EL (cell line): Measurements from ENCODE around the gene RYR1.
"Not testable (repeated sequence)": the region's sequence is repeated elsewhere in the genome, so short reads cannot be mapped to it uniquely, and the experiment has no call there.

Experiments
- DNase-seq: peaks from one replicate; pipeline ENCODE4 v3.0.0-alpha.2; 2016

RYR1 gene

DNA sequence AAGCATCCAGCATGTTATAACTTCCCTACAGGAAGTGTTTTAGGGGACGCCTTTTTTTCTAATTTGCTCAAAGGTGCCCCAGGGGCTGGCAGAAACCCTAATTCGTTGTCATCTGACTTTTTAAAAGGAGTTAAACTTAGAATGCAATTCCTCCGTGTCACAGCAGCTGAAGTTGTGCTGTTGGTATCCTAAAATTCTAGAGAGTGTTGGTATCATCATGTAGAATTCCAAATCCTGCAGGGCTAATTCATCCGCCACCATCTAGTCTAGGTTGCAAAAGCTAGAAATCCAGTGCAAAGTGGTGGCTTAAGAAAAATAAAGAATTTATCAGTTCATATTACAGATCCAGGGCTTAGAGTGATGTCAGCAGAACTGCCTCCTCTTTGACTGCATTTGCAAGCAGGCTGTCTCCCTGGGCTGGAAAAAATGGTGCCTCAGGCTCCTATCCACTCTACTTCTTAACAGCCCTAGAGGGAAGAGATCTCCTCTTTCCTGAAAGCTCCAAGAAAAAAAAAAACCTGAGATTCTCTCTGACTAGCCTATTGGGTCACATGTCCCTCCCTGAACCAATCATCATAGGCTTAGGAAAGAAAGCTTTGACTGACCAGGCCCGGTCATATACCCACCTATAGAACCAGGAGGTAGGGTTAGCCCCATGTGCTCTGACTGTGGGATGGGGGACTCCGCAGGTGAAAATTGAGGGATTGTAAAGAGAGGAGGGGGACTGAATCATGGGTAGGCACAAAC lies 111.3 kb downstream of the RYR1 start:
- DNase-seq = peak; percentile 28

DNA sequence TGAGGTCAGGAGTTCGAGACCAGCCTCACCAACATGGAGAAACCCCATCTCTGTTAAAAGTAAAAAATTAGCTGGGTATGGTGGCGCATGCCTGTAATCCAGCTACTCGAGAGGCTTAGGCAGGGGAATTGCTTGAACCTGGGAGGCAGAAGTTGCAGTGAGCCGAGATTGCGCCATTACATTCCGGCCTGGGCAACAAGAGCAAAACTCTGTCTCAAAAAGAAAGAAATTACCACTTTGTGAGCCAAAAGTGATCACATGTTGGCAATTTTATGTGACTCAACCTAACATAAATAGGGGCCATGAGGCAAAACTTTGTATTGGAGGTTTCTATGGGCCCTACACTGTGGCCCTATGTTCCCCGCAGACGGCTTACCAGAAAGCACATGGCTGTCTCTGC lies 112.1 kb downstream of the RYR1 start:
- DNase-seq = no peak

DNA sequence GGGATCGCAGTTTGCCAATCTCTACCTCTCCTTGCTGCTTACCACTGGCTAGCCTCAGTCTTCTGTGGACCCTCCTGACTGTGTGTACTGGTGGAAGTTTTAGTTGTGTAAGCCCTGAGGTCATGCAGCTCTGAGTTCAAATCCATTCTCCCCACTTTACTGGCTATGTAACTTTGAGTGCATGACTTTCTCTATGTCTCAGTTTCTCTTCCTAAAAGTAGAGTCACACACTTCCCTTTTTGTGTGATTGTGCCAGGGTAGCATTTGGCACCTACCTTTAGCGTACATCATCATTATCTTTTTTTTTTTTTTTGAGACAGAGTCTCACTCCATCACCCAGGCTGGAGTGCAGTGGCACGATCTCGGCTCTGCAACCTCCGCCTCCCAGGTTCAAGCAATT lies 113.9 kb downstream of the RYR1 start:
- no peak for DNase-seq

DNA sequence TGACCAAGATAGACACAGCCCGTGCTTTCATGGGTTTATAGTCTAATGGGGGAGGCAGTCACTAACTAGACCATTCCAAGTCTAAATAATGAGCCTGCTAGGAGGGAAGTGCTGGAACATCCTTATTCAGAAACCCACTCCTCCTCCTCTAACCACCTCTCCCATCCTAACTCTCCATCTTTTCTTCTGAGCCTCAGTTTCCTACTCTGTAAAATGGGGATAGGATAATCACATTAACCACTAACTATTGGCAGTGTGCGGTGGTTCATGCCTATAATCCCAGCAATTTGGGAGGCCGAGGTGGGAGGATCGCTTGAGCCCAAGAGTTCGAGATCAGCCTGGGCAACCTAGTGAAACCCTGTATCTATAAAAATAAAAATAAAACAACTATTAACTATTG lies 115.6 kb downstream of the RYR1 start:
- no peak for DNase-seq

DNA sequence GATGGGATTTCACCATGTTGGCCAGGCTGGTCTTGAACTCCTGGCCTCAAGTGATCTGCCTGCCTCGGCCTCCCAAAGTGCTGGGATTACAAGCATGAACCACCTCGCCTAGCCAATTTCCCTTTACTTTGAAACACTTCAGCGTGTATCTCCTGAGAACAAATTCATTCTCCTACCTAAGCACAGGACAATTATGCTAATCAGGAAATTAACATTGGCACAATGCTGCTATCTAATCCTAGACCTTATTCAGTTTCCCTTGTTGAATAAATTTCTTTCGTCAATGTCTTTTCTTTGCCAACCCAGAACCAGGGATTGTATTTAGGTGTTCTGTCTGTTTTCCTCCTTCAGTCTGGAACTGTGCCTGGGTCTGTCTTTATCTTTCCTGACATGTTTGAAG lies 116.5 kb downstream of the RYR1 start:
- DNase-seq = no peak

DNA sequence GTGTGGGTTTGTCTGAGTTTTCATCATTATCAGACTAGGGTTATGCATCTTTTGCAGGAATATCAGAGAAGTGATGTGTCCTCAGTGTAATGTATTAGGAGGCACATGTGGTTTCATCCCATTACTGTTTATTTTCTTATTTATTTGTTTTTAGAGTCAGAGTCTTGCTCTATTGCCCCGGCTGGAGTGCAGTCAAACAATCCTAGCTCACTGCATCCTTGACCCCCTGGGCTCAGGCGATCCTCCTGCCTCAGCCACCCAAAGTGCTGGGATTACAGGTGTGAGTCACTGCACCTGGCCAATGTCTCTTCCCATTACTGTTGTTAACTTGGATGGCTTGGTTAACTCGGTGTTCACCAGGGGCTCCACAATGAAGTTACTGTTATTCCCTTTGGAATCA lies 116.9 kb downstream of the RYR1 start:
- DNase-seq = no peak

DNA sequence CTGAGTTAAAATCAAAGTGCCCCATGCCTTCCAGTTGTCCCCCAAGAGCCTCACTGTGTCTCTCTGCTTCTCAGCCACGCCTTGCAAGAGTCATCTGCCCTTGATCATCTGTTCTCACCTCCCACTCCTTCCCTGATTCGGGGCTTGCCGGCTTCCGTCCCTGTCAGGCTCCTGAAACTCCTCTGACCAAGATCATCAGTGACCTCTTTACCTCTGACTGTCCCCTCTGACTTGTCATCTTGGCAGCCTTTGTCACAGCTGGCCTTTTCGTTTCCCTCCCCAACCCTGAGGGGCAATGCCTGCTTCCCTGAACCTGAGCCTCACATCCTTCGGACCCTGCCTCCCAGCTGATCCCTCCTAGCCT lies 117.9 kb downstream of the RYR1 start:
- no peak for DNase-seq

DNA sequence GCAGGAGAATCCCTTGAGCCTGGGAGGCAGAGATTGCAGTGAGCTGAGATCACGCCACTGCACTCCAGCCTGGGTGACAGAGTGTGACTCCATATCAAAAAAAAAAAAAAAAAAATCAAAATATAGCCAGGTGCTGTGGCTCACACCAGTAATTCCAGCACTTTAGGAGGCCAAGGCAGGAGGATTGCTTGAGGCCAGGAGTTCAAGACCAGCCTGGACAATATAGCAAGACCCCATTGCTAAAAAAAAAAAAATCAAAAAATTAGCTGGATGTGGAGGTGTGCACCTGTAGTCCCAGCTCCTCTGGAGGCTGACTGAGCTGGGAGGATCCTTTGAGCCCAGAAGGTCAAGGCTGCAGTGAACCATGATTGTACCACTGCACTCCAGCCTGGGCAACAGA lies 119.7 kb downstream of the RYR1 start:
- not testable (repeated sequence) for DNase-seq

DNA sequence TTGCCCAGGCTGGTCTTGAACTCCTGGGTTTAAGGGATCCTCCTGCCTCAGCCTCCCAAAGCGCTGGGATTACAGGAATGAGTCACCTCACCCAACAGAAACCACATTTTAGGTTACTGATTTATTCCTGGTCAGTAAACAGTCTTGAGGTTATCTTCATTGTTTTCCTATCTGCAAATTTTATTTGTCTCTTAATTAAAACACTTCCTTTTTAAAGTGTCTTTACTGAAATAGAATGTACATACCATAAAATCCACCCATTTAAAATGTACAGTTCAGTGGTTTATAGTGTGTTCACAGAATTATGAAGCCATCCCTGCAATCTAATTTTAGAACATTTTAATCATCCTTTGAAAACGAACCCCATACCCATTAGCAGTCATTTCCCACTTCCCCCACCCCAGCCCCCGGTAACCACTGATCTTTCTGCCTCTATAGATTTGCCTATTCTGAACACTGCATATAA lies 121.2 kb downstream of the RYR1 start:
- no peak for DNase-seq

DNA sequence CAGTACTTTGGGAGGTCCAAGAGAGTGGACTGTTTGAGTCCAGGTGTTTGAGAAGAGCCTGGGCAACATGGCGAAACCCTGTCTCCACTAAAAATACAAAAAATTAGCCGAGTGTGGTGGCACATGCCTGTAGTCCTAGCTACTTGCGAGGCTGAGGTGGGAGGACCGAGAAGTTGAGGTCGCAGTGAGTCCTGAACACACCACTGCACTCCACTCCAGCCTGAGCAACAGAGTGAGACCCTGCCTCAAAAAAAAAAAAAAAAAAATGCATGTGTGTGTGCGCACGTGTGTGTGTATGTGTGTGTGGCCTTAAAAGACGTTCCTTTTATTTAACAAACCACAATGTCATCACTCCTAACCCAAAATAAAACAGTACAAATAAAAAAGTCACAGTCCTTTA lies 121.7 kb downstream of the RYR1 start:
- DNase-seq = no peak

DNA sequence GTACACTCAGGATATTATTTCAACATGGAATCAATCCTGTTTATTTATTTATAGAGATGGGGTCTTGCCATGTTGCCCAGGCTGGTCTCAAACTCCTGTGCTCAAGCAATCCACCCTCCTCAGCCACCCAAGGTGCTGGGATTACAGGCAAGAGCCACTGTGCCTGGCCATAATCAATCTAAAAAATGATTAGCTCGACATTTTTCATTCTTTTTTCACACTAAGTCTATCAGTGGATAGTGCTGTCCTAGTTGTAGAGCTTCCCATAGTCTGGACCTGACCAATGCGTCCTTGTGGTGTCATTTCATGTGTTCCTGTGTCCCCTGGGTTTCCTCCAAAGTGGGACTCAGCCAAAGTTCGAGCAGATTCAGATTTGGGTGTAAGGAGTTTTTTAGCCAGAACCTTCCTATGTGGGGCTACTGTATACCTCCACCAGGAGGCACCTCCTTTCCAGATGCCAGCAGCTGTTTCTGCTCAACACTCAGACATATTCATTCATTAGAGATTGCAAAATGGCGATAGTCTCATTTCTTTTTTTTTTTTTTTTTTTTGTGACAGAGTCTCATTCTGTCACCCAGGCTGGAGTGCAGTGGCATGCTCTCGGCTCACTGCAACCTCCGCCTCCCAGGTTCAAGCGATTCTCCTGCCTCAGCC lies 123.2 kb downstream of the RYR1 start:
- no peak for DNase-seq

DNA sequence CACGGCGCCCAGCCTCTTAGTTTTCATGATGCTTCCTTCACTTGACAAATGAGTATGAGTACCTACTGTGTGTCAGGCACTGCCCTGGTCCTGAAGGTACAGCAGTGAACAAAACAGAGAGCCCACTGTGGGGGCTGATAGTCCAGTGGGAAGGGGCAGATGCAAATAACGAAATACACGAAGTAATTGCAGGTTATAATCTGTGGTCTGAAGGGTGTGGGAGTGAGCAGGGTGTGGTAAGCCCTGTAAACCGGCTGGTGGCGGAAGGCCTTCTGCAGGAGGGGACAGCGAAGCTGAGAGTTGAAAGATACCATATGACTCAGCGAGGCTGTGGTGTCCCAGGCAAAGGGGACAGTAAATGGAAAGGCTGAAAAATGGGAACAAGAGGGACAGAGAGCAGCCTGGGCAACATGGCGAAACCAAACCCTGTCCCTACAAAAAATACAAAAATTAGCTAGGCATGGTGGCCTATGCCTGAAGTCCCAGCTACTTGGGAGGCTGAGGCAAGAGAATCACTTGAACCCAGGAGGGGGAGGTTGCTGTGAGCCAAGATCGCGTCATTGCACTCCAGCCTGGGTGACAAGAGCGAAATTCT lies 123.8 kb downstream of the RYR1 start:
- no peak for DNase-seq

DNA sequence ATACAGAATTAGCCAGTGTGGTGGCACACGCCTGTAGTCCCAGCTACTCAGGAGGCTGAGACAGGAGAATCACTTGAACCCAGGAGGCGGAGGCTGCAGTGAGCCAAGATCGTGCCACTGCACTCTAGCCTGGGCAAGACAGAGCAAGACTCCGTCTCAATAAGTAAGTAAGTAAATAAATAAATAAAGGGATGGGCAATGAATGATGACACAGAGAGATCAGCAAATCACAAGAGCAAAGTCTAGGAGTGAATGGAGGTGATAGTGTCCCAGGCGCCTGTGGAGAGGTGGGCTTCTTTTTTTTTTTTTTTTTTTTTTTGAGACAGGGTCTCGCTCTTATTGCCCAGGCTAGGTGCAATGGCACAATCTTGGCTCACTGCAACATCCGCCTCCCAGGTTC lies 125.4 kb downstream of the RYR1 start:
- DNase-seq = not testable (repeated sequence)

DNA sequence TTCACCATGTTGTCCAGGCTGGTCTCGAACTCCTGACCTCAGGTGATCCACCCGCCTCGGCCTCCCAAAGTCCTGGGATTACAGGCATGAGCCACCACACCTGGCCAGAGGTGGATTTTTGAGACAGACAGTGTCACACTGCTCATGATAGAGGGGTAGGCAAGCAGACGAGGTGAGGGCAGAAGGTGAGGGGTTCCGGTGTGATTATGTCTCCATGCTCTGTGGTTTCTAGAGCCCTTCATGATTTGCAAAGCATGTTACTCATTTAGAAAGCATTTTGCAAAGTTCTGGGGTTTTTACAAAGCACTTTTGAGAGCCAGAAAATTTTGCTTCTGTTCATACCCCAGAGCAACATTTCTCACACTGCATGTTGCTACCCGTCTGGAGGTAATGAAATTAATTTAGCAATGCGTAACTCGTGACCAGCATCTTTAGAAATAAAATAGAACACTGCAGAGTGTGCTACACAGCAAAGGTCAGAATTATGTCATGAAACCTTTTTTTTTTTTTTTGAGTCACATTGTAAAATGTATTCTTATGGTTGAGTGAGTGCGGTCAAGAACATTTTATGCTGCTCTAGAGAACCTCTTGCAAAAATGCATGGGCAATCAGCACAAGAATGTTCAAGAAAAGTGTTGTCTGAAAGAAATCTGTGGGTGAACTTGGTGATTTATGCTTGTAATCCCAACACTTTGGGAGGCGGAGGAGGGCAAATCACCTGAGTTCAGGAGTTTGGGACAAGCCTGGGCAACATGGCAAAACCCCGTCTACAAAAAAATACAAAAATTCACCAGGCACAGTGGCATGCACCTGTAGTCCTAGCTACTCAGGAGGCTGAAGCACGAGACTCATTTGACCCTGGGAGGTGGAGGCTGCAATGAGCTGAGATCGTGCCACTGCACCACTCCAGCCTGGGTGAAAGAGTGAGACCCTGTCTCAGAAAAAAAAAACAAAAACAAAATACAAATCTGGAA lies 126.2 kb downstream of the RYR1 start:
- peak; percentile 26 for DNase-seq

DNA sequence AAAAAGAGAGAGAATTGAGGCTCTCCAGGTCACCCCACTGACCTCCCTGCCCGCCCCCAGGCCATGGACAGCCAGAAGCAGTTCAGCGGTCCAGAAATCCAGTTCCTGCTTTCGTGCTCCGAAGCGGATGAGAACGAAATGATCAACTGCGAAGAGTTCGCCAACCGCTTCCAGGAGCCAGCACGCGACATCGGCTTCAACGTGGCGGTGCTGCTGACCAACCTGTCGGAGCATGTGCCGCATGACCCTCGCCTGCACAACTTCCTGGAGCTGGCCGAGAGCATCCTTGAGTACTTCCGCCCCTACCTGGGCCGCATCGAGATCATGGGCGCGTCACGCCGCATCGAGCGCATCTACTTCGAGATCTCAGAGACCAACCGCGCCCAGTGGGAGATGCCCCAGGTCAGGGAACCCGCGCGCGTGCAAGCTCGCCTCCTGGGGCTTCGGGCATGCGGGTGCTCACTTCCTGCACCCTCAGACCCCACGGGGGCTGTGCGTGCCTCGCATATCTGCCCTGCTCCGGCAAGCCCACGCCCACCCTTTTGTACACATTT lies 127.6 kb downstream of the RYR1 start:
- DNase-seq = no peak

DNA sequence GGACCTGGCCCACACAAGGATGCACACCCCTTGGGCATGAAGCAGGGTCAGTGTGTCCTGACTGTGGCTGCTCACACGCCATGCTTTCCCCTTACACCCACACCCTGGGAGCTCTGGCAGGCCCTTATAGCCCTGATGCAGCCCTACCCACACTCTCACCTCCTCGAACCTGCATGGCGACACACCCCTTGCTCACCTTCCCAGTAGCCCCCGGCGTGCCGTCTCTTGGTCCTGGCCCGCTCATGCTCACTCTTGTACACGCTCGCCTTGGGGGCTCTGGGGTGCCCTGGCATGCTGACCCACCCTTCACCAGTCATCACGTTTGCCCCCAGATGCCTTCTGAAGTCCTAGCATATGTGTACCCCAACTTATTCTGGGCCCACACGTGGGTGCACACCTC lies 128.2 kb downstream of the RYR1 start:
- DNase-seq = no peak

DNA sequence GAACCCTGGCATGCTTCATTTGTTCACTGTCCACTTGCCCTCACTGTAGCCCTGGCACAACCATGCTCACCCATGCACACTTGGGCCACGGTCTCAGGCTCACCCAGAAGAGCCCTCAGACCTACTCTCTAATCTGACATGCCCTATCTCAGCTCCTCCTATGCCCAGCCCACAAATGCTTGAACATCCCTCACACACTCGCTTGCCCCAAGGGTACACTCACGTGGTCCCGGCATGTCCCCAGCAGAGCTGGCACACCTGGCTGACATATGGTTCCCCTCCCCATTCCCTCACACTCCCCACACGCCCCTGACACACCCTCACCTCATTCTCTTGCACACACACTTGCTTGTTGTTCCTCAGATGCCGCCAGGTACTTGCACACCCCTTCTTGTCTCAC lies 128.6 kb downstream of the RYR1 start:
- DNase-seq = no peak

DNA sequence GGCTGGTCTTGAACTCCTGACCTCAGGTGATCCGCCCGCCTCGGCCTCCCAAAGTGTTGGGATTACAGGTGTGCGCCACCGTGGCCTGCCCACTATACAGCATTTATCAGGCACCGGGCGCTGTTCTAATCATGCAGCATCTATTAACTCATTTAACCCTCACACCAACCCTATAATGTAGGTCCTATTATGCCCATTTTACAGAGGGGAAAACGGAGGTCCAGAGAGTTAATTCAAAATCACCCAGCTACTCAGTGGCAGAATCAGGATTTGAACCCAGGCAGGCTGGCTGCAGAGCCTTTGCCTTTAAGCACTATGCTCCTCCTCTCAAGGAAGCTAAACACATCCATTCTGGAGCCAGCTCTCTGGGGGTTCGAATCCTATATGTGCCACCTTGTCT lies 130.0 kb downstream of the RYR1 start:
- DNase-seq = no peak

DNA sequence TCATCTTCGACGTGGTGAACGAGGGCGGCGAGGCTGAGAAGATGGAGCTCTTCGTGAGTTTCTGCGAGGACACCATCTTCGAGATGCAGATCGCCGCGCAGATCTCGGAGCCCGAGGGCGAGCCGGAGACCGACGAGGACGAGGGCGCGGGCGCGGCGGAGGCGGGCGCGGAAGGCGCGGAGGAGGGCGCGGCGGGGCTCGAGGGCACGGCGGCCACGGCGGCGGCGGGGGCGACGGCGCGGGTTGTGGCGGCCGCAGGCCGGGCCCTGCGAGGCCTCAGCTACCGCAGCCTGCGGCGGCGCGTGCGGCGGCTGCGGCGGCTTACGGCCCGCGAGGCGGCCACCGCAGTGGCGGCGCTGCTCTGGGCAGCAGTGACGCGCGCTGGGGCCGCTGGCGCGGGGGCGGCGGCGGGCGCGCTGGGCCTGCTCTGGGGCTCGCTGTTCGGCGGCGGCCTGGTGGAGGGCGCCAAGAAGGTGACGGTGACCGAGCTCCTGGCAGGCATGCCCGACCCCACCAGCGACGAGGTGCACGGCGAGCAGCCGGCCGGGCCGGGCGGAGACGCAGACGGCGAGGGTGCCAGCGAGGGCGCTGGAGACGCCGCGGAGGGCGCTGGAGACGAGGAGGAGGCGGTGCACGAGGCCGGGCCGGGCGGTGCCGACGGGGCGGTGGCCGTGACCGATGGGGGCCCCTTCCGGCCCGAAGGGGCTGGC lies 131.6 kb downstream of the RYR1 start:
- no peak for DNase-seq

DNA sequence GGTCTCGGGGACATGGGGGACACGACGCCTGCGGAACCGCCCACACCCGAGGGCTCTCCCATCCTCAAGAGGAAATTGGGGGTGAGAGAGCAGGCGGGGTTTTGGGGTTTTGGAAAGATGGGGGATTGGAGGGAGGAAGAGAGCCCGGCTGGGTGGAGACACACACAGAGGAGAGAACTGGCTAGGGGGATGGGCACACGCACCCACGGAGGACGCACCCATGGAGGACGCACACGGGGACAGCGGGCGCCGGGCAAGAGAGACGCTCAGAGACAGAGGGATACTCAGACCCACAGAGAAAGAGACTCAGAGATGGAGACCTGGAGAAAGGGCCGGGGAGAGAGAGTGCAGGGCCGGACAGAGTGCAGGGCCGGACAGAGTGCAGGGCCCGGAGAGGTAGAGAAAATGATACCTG lies 132.2 kb downstream of the RYR1 start:
- no peak for DNase-seq

DNA sequence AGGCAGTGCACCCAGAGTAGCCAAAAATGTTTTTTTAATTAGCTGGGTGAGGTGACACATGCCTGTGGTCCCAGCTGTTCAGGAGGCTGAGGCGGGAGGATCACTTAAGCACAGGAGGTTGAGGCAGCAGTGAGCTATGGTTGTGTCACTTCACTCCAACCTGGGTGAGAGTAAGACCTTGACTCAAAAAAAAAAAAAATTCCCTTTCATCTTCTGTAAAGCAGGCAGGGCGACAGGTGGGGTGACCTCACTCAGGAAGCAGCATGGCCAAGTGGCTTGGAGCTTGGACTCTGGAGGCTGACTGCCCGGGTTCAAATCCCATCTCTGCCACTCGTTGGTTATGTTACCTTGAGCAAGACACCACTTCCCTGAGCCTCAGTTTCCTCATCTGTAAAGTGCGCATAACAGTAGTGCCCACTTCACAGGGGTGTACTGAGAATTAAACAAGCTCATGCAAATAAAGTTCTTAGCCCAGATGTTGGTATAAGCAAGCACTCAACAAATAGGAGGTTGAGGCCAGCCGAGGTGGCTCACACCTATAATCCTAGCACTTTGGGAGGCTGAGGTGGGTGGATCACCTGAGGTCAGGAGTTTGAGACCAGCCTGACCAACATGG lies 136.0 kb downstream of the RYR1 start:
- no peak for DNase-seq

DNA sequence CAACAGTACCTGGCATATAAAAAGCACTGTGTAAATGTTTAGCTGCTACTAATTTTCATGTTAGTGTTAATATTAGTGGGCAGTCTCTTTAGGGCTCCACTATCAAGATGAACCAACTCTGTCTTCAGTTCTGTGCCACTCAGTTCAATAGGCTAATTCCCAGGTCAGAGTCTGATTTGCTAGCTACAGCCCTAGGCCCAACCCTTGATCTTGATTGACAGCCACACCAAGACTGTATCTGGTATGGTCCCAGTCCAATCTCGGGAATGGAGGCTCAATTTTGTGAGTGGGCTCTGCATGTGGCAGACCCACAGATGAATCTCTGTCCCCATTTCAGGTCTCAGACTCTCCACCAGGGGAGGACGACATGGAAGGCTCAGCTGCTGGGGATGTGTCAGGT lies 138.2 kb downstream of the RYR1 start:
- no peak for DNase-seq
